Measurements from ENCODE around the gene GALNT13.

GRCh38 chr2:153828335-153828734, 43.4 kb upstream of the GALNT13 start:
- TF ChIP-seq CTCF (IDR thresholded peaks at IDR 0.05; ENCODE audit: low read length): no peak
- no peak for TF ChIP-seq EZH2 (optimal IDR thresholded peaks at IDR 0.05; ENCODE audit: low read depth, low read length)
- no peak for TF ChIP-seq EZH2phosphoT487 (IDR thresholded peaks at IDR 0.05; ENCODE audit: low read length)

All from MM.1S (cell line).